ENCODE data around the gene ORMDL3. TPM values are rescaled to one million over a fixed set of nuclear protein-coding genes. Genes with fewer than 3 reads are reported as not detected.
A peak's percentile ranks its signal among the peaks of the same experiment; 100 is the strongest.

The ORMDL3 gene
- total and polyA plus RNA-seq, 8 donors: 47.6 to 107 (median 82.7) TPM

GRCh38 chr17:39966771-39967170 lies 39.4 kb upstream of the ORMDL3 start:
- TF ChIP-seq CTCF (IDR thresholded peaks at IDR 0.05): no peak
- intact Hi-C loops (cut with DNase I): no loop called here
- DNase-seq (no peak), ATAC-seq (no peak)
- Histone ChIP-seq H3K9me3 (no peaks in the 10 kb centered on the region), H3K27ac (peak overlapping the region in 1 of 2 donors; percentile 71), H3K36me3 (no peaks in the 10 kb centered on the region), H3K4me1 (peaks cover 0 to 43% of the 10 kb centered on the region in 2 donors), H3K4me3 (no peak overlapping the region), H3K27me3 (no peaks in the 10 kb centered on the region)

DNA sequence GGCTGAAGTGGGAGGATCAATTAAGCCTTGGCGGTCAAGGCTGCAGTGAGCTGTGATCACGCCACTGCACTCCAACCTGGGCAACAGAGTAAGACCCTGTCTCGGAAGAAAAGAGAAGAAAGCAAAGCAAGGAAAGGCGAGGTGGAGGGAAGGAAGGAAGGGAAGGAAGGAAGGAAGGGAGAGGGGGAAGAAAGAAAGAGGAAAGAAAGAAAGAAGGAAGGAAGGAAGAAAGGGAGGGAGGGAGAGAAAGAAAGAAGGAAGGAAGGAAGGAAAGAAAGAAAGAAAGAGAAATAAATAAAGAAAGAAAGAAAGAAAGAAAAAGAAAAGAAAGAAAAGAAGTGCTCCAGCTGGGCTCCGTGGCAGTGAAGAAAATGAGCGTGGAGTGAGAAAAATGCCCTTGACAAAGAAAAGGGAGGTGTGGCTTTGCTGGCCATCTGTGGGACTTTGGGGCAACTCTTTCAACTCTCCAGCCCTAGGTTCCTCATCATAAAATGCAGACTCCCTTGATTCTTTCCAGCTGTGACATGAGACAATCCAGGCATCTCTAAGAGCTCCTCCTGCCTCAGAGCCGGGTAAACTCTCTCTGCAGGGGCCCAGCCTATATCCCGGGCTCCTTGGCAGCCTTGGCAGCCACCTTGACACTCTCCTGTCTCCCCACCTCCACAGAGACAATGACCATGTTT lies 37.8 kb upstream of the ORMDL3 start:
- ATAC-seq: no peak

GRCh38 chr17:39963829-39964228 lies 36.4 kb upstream of the ORMDL3 start:
- intact Hi-C loops (cut with DNase I): no loop called here
- no peaks in the 10 kb centered on the region for H3K9me3 ChIP-seq
- no peak for ATAC-seq
- peaks cover 0 to 26% of the 10 kb centered on the region in 2 donors for H3K4me1 ChIP-seq
- no peaks in the 10 kb centered on the region for H3K36me3 ChIP-seq
- no peak overlapping the region for H3K27ac ChIP-seq
- no peak overlapping the region for H3K4me3 ChIP-seq
- TF ChIP-seq CTCF (IDR thresholded peaks at IDR 0.05): no peak
- H3K27me3 ChIP-seq: no peaks in the 10 kb centered on the region
- no peak for DNase-seq

More for the DNA sequence above, 37.8 kb upstream of the ORMDL3 start:
- no peaks in the 10 kb centered on the region for H3K36me3 ChIP-seq
- H3K27me3 ChIP-seq: no peaks in the 10 kb centered on the region
- intact Hi-C loops (cut with DNase I): no loop called here
- peaks cover 0 to 33% of the 10 kb centered on the region in 2 donors for H3K4me1 ChIP-seq
- no peaks in the 10 kb centered on the region for H3K9me3 ChIP-seq
- H3K4me3 ChIP-seq: no peak overlapping the region
- no peak for TF ChIP-seq CTCF (IDR thresholded peaks at IDR 0.05)
- no peak overlapping the region for H3K27ac ChIP-seq
- no peak for DNase-seq

GRCh38 chr17:39962642-39963220 lies 35.3 kb upstream of the ORMDL3 start, which contains the start of gene GSDMA:
TSS of gene GSDMA (plus strand) at chr17:39963004. CDS start at chr17:39965688, 2,684 bp downstream.
- peaks cover 0 to 16% of the 10 kb centered on the region in 2 donors for H3K4me1 ChIP-seq
- no peaks in the 10 kb centered on the region for H3K36me3 ChIP-seq
- H3K4me3 ChIP-seq: no peak within 1 kb of the TSS
- no peak within 1 kb of the TSS for H3K27ac ChIP-seq
- ATAC-seq (no peak), DNase-seq (no peak)
- intact Hi-C loops (cut with DNase I): no loop called here
- no peak for TF ChIP-seq CTCF (IDR thresholded peaks at IDR 0.05)
- no peaks in the 10 kb centered on the region for H3K9me3 ChIP-seq
- H3K27me3 ChIP-seq: no peaks in the 10 kb centered on the region

- peaks cover 0 to 5% of the 10 kb centered on the region in 2 donors for H3K4me1 ChIP-seq
- H3K27ac ChIP-seq: no peak overlapping the region
- intact Hi-C loops (cut with DNase I): no loop called here
- H3K4me3 ChIP-seq: no peak overlapping the region
- H3K9me3 ChIP-seq: no peaks in the 10 kb centered on the region
- no peaks in the 10 kb centered on the region for H3K36me3 ChIP-seq
- DNase-seq: no peak
- no peak for TF ChIP-seq CTCF (IDR thresholded peaks at IDR 0.05)
- ATAC-seq: no peak
- no peaks in the 10 kb centered on the region for H3K27me3 ChIP-seq
These were observed 33.2 kb upstream of the ORMDL3 start for GRCh38 chr17:39960524-39961041.

All from left lung (tissue), 10 donors.